IPS-11a (cell line): ENCODE results near the gene PXDC1.
"Not testable (repeated sequence)": the region's sequence is repeated elsewhere in the genome, so short reads cannot be mapped to it uniquely, and the experiment has no call there.

ENCODE experiments used
- H3K4me3 ChIP-seq: one replicate; pipeline ENCODE4 v1.5.1; 2013; ENCODE audit warnings: low read depth, low read length, control low read depth

The PXDC1 gene

DNA sequence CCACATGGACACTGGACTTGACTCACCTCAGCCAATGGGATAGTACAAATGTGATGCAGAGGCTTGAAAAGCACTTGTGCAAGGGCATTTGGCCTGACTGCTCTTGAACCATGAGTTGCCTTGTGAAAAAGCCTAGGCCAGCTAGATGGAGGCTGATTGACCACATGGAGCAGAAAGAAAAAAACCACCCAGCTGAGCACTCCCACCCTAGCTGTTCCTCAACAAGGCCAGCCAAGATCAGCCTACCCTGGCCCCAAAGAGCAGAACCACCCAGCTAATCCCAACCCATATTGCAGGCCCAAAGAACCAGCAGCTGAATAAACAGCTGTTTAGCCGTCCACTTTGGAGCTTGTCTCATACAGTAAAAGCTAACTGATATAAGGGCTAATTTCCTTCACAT is 36.7 kb downstream of the PXDC1 start:
- H3K4me3 ChIP-seq, result no peak overlapping the region

DNA sequence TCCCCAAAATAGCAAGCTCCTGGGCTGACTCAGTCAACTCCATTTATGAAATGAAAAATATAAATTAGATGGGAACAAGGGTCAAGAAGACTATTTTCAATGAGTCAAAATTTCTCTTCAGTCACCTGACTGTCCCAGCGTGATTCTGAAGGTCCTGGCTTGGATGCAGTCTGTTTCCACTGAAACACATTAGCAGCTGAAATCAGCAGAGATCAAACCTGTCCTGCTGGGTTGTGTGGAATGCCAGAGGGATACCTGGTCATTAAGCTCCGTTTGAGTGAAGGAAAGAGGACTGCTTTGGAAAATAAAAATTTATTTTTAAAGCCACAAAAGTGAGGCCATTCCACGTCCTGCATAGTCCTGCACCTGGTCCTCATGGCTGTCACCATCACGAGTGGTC is 37.4 kb downstream of the PXDC1 start:
- no peak overlapping the region for H3K4me3 ChIP-seq

- H3K4me3 ChIP-seq, result no peak overlapping the region
Measured at GRCh38 chr6:3712827-3713665, 38.5 kb downstream of the PXDC1 start.

GRCh38 chr6:3711776-3712175 is 39.7 kb downstream of the PXDC1 start:
- no peak overlapping the region for H3K4me3 ChIP-seq

DNA sequence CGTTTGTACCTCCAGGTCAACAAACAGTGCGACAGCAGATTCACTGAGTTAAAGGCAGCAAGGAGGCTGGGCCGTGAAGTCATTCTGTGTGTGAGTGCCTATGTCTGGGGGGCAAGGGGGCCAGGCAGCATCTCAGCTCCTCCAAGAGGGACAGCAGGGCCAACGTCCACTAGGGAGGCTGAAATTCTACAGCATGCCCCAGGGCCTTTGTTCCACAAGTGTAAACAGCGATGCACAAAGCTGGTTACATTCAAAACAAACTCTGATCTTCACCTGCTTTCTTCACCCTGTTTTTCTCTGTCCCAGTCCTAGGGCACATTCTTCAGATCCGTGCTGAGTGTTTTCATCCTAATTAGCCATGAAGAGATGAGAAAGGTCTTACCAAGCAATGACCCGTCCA is 41.1 kb downstream of the PXDC1 start:
- no peak overlapping the region for H3K4me3 ChIP-seq

DNA sequence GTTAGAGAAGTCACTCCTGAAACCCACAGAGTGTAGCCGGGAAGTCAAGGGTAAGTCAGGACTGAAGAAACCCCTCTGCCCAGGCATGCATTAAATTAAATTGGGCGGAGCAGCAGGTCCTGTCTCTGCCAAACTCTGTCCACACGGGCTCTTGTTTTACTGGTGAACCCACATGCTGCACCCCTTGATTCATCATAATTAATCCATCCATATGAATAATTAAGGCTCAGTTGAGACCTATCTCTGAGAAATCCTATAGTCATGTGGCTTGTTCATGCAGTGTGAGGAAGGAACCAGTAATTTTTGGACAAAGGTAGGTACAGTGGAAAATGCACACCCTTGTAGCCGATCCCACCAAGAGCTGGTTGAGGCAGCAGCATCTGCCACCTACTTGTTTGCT is 43.0 kb downstream of the PXDC1 start:
- H3K4me3 ChIP-seq, result no peak overlapping the region

GRCh38 chr6:3707751-3708412 is 43.6 kb downstream of the PXDC1 start:
- no peak overlapping the region for H3K4me3 ChIP-seq

- no peak overlapping the region for H3K4me3 ChIP-seq
Measured at GRCh38 chr6:3707024-3707423, 44.5 kb downstream of the PXDC1 start.

DNA sequence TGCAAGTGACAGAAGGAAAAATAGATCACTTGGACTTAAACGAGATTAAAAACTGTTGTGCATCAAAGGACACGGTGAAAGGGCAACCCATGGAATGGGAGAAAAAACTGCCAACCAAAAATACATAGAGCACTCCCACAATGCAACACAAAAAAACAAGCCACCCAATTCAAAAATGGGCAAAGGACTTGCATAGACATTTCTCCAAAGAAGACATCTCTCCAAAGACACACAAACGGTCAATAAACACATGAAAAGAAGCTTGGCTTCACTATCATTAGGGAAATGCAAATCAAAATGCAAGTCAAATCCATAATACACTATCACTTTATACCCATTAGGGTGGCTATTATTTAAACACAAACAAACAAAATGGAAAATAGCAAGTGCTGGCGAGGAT is 45.0 kb downstream of the PXDC1 start:
- H3K4me3 ChIP-seq, result no peak overlapping the region

- no peak overlapping the region for H3K4me3 ChIP-seq
Measured at GRCh38 chr6:3701631-3702030, 49.9 kb downstream of the PXDC1 start.

DNA sequence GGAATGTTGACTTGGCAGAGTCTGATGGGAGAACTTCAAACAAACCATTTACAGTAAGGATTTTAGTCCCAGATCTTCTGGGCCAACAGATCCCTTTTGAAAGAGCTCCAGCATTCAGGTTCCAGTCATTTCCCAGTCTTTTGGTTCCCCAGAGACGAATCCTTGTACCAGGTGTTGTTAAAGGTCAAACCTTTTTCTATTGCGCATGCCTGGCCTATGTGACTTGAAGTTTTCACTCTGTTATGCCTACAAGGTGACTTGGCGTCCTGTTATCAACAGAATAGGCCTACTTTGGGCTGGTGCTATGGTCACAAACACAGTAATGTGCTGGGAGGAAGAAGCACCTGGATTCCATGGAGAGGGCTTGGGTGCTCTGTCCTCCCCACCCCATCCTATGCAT is 52.3 kb downstream of the PXDC1 start:
- no peak overlapping the region for H3K4me3 ChIP-seq

DNA sequence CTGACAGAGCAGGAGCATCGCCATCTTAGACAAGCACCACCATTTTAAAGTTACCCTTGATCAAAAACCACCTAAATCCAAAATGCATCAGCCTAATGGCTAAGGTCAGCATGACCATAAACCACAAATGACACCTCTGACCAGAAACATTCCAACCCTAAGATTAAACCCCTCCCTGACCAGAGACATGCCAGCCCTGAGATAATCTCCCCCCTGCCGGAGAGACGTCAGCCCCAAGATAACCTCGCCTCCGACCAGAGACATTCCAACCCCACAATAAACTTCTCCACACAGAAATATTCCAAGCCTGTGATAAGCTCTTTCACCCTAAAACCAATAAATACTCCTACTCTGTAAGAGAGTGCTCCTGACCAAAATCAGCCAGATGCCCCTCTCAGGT is 53.5 kb downstream of the PXDC1 start:
- H3K4me3 ChIP-seq, result no peak overlapping the region

DNA sequence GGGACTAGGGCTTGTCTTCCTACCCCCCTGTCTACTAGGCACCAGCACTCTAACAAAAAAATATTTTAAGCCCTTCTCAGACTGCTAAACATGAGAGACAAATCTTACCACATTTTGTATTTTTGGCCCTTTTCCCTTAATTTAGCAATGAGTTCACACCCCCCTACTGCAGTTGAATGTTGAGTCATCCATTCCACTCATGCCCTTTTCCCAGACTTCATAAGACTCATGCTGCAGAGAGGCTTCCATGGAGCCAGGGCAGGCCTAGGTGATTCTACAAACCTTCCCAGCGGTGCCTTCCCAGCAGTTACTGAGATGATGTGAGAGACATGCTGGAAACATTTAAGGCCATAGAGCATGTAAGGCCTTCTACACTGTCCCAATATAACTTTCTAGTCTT is 53.9 kb downstream of the PXDC1 start:
- H3K4me3 ChIP-seq, result no peak overlapping the region

DNA sequence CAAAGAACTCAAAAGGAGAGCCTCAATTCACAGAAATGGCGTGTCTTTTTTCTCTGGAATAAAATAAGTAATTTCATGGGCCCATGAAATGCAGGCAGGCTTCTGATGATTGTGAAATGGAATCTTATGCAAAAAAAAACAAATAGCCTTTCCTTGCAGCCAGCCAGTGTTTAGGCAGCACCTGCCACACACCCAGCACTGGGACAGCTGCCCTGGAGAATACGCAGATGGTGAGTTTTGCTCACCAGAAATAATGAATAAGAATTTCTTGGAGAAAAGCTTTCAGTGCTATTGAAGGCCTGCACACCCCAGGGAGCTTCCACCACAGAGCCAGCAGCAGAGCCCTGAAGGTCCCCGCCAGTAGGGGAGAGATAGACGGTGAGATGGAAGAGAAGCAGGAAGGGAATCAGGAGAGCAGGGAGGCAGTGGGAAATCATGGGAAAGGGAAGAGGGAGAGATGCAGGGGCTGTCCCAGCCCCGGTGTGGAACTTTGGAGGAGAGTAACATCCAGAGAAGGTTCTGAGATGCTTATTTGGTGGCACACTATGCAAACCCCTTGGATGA is 54.9 kb downstream of the PXDC1 start:
- H3K4me3 ChIP-seq, result no peak overlapping the region

DNA sequence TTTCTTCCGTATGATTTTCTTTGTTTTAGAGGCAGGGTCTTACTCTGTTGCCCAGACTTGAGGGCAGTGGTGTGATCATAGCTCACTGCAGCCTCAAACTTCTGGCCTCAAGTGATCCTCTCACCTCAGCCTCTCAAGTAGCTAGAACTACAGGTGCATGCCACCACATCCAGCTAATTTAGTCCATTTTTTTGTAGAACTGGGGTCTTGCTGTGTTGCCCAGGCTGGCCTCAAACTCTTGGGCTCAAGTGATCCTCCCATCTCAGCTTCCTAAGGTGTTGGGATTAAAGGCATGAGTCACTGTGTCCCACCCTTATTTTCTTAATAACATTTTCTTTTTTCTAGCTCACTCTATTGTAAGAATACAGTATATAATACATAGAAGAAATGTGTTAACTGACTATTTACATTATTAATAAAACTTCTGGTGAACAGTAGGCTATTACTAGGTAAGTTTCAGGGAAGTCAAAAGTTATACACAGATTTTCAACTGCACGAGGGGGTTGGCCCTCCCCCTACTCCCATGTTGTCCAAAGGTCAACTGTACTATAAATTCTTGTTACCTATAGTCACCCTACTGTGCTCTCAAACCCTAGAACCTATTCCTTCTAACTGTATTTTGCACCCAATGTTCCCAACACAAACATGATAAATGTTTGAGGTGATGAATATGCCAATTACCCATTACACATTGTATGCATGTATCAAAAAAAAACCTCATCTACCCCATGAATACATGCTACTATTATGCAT is 56.3 kb downstream of the PXDC1 start:
- no peak overlapping the region for H3K4me3 ChIP-seq

DNA sequence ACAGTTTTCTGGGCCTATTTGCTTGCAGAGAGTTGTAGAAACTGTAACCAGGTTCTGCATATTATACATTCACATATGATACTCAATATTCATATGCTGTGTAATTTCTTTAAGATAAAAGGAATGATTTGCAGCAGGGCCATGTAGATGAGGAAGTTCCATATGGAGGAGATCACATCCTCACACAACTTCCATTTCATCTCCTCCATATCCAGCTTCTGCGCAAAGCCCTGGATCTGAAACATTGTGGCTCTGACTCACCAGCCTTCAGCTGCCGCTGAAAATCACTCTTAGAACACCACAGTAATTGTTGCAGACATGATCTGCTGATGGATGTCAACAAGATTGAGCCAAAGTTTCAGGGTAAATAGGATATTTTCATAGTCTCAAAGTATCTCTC is 57.7 kb downstream of the PXDC1 start:
- H3K4me3 ChIP-seq, result no peak overlapping the region

DNA sequence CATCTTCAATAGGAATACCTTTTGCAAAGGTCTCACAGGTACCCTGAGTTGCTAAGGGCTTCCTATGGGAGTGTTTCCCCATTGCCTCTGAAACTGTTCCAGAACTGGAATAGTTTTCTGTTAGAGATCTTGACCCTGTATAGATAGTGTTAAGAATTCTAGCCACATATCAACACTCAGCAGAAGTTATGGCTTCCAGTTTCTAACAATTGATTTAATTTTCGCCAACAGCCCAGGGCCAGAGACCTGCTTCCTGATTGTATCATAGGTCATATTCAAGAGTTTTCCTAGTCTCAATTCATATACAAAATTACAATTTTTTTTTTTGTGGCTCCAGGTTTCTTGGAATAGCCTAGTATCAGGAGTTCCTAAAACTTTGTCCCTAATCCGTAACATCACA is 61.0 kb downstream of the PXDC1 start:
- no peak overlapping the region for H3K4me3 ChIP-seq

GRCh38 chr6:3687847-3688246 is 63.7 kb downstream of the PXDC1 start:
- no peak overlapping the region for H3K4me3 ChIP-seq

DNA sequence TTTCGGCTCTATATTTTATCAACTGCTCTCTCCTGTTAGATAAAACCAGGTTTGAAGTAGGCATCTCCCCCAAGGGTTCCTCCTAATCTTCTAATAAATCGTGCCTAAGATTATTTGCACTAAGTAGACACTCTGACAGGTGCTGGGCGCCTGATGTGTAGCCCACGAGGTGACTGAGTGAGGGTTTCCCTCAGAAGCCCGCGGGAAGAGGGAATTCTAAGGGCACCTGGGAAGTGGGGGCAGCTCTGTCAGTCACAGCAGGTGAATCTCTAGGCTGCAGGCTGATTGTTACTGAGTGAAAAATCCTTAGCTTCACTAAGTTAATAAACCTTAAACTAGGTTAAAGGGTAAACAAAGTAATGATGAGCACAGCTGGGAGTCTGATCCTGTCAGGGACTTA is 68.2 kb downstream of the PXDC1 start:
- no peak overlapping the region for H3K4me3 ChIP-seq

DNA sequence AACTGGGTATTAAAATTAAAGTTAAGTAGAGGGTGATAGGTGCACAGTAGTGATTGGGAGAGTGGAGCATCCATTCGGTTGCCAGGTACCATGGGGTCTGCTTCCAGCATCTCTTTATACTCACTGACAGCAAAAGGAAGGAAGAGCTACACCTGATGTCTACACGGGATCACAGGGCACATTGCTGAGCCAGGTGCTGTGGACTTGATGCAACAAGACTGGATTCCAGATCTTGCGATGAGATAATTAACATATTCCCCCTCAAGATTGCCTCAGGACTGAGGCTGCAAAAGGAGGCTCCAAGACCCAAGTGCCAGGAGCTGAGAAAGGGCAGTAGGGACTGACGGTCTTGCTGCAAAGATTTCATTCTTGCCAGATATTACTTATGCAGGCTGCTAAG is 72.6 kb downstream of the PXDC1 start:
- H3K4me3 ChIP-seq, result no peak overlapping the region

DNA sequence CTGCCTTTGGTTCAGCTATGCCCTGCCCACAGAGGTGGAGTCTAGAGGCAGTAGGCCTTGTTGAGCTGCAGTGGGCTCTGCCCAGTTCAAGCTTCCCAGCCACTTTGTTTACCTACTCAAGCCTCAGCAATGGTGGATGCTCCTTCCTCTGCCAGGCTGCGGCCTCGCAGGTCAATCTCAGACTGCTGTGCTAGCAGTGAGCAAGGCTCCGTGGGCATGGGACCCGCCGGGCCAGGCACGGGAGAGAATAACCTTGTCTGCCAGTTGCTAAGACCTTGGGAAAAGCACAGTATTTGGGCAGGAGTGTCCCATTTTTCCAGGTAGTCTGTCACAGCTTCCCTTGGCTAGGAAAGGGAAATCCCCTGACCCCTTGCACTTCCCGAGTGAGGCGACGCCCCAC is 73.8 kb downstream of the PXDC1 start:
- H3K4me3 ChIP-seq, result not testable (repeated sequence)

GRCh38 chr6:3677351-3677750 is 74.2 kb downstream of the PXDC1 start:
- H3K4me3 ChIP-seq, result not testable (repeated sequence)
